AG09319 (cell line): ENCODE data around the gene EIF1.
"Not testable (repeated sequence)": the region's sequence is repeated elsewhere in the genome, so short reads cannot be mapped to it uniquely, and the experiment has no call there.

Experiments
- DNase-seq: peaks from one replicate; pipeline ENCODE4 v3.0.0-alpha.2; 2010; ENCODE audit warnings: low read depth; ENCODE audit errors: extremely low read depth
- TF ChIP-seq, protein P1 (sequence below): IDR thresholded peaks from 2 replicates; pipeline ENCODE4 v1.5.1; 2011; ENCODE audit warnings: low read depth, mild to moderate bottlenecking, inconsistent platforms, low read length, moderate library complexity

Gene EIF1

DNA sequence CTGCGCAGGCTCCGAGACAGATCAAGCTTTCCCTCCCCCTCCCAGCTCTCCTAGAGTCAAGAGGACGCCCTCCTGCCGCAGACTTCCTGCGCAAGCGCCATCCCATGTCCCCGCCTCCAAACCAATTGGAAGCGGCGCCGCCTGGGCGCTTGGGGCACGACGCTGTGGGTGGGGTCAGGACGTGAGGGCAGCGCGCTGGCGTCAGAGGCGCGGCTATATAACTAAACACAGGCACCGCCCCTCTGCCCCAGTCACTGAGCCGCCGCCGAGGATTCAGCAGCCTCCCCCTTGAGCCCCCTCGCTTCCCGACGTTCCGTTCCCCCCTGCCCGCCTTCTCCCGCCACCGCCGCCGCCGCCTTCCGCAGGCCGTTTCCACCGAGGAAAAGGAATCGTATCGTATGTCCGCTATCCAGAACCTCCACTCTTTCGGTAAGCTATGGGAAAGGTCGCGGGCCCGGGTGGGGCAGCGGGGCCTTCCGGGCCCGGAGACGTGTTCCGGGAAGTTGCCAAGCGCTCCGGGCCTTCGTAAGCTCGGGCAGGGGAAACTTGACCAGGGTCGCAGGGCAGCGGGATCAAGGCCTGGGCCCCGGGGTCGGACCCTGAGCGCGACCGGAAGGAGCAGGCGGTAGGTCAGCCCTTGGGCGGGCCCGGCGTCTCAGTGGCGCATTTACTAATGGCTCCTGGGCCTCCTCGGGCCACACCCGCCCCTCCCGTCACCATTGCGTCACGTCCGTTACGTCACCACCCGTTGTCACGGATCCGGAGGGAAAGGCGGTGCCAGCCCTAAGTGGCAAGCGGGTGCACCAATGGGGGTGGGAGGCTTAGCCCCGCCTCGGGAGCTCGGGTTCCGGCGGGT is at the start of gene EIF1:
EIF1 (plus strand) TSS at position 245 of the 856 bp plus-strand sequence; CDS start at position 399, 154 bp downstream.
- TF ChIP-seq, protein P1, sequence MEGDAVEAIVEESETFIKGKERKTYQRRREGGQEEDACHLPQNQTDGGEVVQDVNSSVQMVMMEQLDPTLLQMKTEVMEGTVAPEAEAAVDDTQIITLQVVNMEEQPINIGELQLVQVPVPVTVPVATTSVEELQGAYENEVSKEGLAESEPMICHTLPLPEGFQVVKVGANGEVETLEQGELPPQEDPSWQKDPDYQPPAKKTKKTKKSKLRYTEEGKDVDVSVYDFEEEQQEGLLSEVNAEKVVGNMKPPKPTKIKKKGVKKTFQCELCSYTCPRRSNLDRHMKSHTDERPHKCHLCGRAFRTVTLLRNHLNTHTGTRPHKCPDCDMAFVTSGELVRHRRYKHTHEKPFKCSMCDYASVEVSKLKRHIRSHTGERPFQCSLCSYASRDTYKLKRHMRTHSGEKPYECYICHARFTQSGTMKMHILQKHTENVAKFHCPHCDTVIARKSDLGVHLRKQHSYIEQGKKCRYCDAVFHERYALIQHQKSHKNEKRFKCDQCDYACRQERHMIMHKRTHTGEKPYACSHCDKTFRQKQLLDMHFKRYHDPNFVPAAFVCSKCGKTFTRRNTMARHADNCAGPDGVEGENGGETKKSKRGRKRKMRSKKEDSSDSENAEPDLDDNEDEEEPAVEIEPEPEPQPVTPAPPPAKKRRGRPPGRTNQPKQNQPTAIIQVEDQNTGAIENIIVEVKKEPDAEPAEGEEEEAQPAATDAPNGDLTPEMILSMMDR = no peak
- peak; percentile 100 for DNase-seq

DNA sequence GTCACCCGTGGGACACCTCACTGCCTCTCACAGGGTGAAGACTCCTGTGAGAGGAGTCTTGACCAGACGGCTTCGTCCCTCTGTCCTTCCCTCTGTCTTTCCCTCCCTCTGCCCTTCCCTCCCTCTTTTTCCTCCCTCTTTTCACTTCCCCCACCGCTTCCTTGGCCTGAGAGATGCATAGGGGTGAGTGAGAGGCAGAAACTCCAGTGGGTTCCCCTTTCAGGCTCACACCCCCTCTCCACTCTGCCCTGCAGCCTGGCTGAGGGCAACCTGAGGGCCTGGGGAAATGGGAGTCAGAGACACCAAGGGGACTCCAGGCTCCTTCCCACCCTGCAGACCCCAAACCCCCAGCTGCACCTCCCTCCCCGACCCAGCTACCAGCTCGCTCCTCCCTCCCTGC is 49.7 kb upstream of the EIF1 start:
- no peak for DNase-seq
- TF ChIP-seq, protein P1 = no peak

DNA sequence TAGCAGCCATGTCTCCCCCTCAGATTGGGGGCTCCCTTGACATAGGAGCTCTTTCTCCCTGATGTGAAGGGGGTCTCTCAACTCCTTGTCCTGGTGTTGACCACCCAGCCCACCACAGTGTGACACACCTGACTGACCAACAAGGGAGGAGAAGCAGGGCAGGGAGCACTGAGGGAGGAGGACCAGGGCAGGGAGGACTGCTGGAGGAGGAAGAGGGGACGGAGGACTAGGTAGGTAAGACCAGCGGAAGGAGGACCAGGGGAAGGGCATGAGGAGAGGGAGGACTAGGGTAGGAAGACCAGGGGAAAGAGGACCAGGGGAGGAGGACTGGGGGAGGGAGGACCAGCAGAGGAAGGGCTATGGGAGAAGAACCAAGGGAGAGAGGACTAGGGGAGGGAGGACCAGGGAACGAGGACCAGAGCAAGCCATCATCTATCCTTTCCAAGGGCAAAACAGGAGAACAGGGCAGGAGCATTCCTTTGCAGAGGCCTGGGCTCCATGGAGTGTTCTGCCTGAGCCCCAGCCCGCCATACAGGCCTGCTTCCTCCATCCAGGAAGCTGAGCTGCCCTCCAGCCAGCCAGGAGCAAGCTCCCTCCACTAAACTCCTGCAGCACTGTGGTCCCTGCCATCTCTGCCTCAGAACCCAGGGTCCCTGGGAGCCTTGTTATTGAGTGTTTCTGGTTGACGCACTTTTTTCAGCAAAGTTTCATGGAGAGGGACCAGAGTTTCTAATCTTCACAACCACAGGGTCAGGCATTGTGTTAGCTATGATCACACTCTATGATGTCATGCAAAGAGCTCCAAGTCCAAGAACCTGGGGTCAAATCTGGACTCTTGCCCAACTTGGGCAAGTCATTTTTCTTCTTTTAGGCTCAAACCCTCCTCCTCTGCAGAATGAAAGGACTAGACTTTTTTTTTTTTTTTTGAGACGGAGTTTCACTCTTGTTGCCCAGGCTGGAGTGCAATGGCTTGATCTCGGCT is 48.9 kb upstream of the EIF1 start:
- TF ChIP-seq, protein P1 = no peak
- no peak for DNase-seq

DNA sequence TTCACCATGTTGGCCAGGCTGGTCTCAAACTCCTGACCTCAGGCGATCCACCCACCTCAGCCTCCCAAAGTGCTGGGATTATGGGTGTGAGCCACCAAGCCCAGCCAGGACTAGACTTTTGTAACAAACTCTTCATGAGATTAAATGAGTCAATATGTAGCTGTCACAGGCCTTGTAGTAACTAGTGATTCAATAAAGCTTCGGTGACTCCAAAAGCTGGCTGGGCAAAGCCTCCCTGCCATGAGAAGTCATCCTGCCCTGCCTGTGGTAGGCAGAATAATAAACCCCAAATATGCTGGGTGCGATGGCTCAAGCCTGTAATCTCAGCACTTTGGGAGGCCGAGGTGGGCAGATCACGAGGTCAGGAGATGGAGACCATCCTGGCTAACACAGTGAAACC is 48.1 kb upstream of the EIF1 start:
- DNase-seq = not testable (repeated sequence)

DNA sequence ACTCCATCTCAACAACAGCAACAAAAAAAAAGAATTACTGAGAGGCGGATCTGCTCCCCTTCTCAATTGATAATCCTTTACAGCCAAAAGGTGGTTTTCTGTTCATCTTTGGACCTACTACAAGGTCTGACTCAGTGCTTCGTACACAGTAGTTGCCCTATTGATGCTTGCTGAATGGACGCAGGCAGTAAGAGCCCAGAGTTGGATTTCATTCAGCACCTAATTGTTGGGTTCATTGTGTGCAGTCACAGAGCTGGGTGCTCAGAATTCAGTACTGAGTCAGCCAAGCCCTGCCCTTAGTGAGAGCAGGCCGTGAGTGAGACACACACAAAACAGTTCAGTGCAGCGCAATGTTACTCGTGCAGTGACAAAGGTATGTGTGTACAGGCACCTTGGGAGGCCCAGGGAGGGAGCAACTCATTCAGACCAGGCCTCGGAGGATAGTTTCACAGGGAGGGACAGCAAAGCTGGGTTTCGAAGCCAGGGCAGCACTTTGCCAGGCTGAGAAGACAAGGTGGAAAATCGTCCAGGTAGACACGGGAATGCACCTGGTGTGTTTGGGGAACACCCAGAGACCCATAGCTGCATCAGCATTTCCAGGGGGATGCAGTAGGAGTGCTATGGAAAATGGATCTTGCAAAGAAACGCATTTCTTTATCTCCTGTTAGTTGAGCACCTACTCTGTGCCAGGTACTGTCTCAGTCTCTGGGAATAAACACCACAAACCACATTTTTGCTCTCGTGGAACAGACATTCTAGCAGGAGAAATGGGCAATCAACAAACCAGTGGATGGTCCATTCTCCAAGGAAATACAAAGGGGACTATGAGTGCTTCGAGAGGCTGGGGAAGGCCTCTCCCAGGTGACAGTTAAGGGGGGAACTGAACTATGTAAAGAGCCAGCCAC is 46.2 kb upstream of the EIF1 start:
- TF ChIP-seq, protein P1 = no peak
- DNase-seq = no peak

DNA sequence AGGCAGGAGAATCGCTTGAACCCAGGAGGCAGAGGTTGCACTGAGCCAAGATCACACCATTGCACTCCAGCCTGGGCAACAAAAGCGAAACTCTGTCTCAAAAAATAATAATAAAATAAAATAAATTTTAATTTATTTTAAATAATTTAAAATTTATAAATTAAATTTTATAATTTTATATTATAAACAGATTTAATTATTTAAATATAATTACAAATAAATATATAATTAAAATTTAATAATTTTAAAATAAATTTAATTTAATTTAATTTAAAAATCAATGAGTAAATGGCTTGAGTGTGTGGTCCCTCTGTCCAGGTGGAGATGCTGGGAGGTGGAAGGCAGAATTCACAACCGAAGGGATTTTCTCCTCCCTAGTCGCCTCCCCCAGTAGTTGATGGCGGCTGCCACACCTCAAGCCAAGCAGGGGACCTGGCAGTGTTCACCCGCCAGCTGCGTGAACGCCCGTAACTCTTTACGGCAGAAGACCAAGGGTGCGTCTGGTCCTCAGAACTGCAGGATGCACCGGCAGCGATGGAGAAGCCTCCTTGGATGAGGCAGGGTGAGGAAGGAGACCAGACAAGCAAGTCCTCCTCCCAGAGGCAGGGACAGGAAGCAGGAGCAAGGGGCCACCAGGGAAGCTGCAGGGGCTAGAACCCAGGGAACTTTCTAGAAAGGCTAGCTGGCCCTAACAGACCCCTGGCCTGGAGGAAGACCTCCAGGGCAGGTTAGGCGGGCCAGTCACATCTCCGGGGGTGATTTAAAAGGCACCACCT is 41.5 kb upstream of the EIF1 start:
- TF ChIP-seq, protein P1 = no peak
- DNase-seq = no peak
